HepG2 (cell line): ENCODE measurements around the gene TBCD. TPM values are rescaled to one million over a fixed set of nuclear protein-coding genes. Genes with fewer than 3 reads are reported as not detected.

ENCODE experiments used
- ATAC-seq: fragments of 200-7000 bp; cut with Tn5 transposase; 3 replicates; pipeline ENCODE4 v1.9.1; 2020; ENCODE audit warnings: mild to moderate bottlenecking, moderate library complexity
- BruUV-seq: library from RNA; stranded (reverse); fragments of 400-500 nt; replicated peaks from 2 replicates; lab custom pipeline; 2021; lab: Mats Ljungman, UMichigan
- CTCF ChIA-PET: fragments of 300-600 bp; formaldehyde crosslinking; extraction: SDS; loops from one replicate; lab custom pipeline; 2021; ENCODE audit warnings: low total read pairs, inconsistent platforms, low intra/inter-chr PET ratio; lab: Yijun Ruan, JAX
- POLR2A ChIA-PET: fragments of 350-600 bp; sonication (Branson Sonifier 250); formaldehyde crosslinking; loops from one replicate; lab custom pipeline; 2020; ENCODE audit warnings: antibody characterized with exemption, inconsistent platforms; lab: Yijun Ruan, JAX
- DNase-seq: peaks from one replicate; pipeline ENCODE4 v3.0.0-alpha.2; 2015; ENCODE audit warnings: low spot score
- FAIRE-seq: peaks from 3 replicates; lab custom pipeline; 2011; peaks lifted over from hg19 to GRCh38; lab: Jason Lieb, UNC
- H2AFZ ChIP-seq: one replicate; pipeline ENCODE4 v1.6.1; 2011; ENCODE audit warnings: low read length, inconsistent platforms
- H3K27ac ChIP-seq: fragments of 300-600 bp; 3 replicates; pipeline ENCODE4 v1.8.0; 2011; ENCODE audit warnings: mixed run types, mild to moderate bottlenecking, mixed read lengths, low read length, inconsistent platforms; ENCODE audit not compliant: insufficient read depth; ENCODE audit errors: extremely low read length
- H3K27me3 ChIP-seq, 2 experiments: fragments of 200-600 bp in 1 of 2; 2 replicates in 1 of 2; 3 replicates in 1 of 2; pipeline versions ENCODE4 v1.6.0 to v1.8.0; 2011; ENCODE audit warnings: low read length in 2 of 2, mild to moderate bottlenecking in 2 of 2, moderate library complexity in 2 of 2, inconsistent platforms in 1 of 2; ENCODE audit not compliant: insufficient read depth in 2 of 2, control insufficient read depth in 1 of 2
- H3K36me3 ChIP-seq, 2 experiments: fragments of 200-600 bp in 1 of 2; replicated peaks in 1 of 2; 2 replicates in 1 of 2; 3 replicates in 1 of 2; pipeline versions ENCODE4 v1.5.1 to v1.8.0; 2011; ENCODE audit warnings: low read length in 2 of 2, inconsistent platforms in 1 of 2; ENCODE audit not compliant: insufficient read depth in 2 of 2, control insufficient read depth in 1 of 2
- H3K4me1 ChIP-seq: 2 replicates; pipeline ENCODE4 v1.5.1; 2012; ENCODE audit warnings: low read length, inconsistent platforms; ENCODE audit not compliant: insufficient read depth
- H3K4me2 ChIP-seq: 2 replicates; pipeline ENCODE4 v1.6.0; 2011; ENCODE audit warnings: low read depth, low read length, inconsistent platforms
- H3K4me3 ChIP-seq, 3 experiments: fragments of 200-600 bp in 1 of 3; sonication (generic), shearing (Covaris generic) in 1 of 3; replicated peaks in 1 of 3; 2 replicates each; pipeline ENCODE4 v1.5.1; 2011 to 2016; ENCODE audit warnings: low read length in 3 of 3, inconsistent platforms in 2 of 3, low read depth in 2 of 3, mild to moderate bottlenecking in 2 of 3, control low read depth in 1 of 3, mixed read lengths in 1 of 3; ENCODE audit not compliant: insufficient read depth in 1 of 3
- H3K79me2 ChIP-seq: one replicate; pipeline ENCODE4 v1.6.1; 2011; ENCODE audit warnings: low read length, inconsistent platforms; ENCODE audit not compliant: insufficient read depth
- H3K9ac ChIP-seq: 2 replicates; pipeline ENCODE4 v1.6.0; 2011; ENCODE audit warnings: mild to moderate bottlenecking, low read depth, low read length, inconsistent platforms; ENCODE audit not compliant: insufficient read depth
- H3K9me3 ChIP-seq: 2 replicates; pipeline ENCODE4 v1.5.1; 2012; ENCODE audit warnings: mild to moderate bottlenecking, low read length
- H4K20me1 ChIP-seq: 2 replicates; pipeline ENCODE4 v1.6.0; 2011; ENCODE audit warnings: inconsistent platforms, mild to moderate bottlenecking, low read length, moderate library complexity; ENCODE audit not compliant: insufficient read depth
- GPN1 ChIP-seq: sonication (generic); formaldehyde crosslinking; IDR thresholded peaks from 2 replicates; pipeline ENCODE4 v1.5.1; 2020; ENCODE audit warnings: missing genetic modification reagents, borderline replicate concordance
- ZNF281 ChIP-seq: sonication (generic); formaldehyde crosslinking; IDR thresholded peaks from 2 replicates; pipeline ENCODE4 v1.4.0; 2020; ENCODE audit warnings: missing genetic modification reagents, borderline replicate concordance
- ZNF292 ChIP-seq: sonication (generic); formaldehyde crosslinking; IDR thresholded peaks from 2 replicates; pipeline ENCODE4 v1.8.1; 2022; ENCODE audit warnings: mild to moderate bottlenecking, low read depth, missing genetic modification reagents, borderline replicate concordance
- ZNF317 ChIP-seq: sonication (generic); formaldehyde crosslinking; IDR thresholded peaks from 2 replicates; pipeline ENCODE4 v1.5.0; 2020; ENCODE audit warnings: mild to moderate bottlenecking, missing genetic modification reagents
- ZNF350 ChIP-seq: sonication (generic); formaldehyde crosslinking; IDR thresholded peaks from 2 replicates; pipeline ENCODE4 v1.4.0; 2020; ENCODE audit warnings: mild to moderate bottlenecking, low read depth, missing genetic modification reagents, borderline replicate concordance
- ZNF577 ChIP-seq: sonication (generic); formaldehyde crosslinking; IDR thresholded peaks from 2 replicates; pipeline ENCODE4 v1.4.0; 2020; ENCODE audit warnings: mild to moderate bottlenecking, low read depth, missing genetic modification reagents, borderline replicate concordance
- ZNF75D ChIP-seq: sonication (generic); formaldehyde crosslinking; IDR thresholded peaks from 2 replicates; pipeline ENCODE4 v1.8.1; 2023; ENCODE audit warnings: missing genetic modification reagents, mild to moderate bottlenecking, borderline replicate concordance
- WGBS: methylation state at CpG from one replicate; pipeline ENCODE4 v1.1.6; 2017; ENCODE audit warnings: low lambda C conversion rate; 5-methylcytosine and 5-hydroxymethylcytosine counted together
- in situ Hi-C: cut with HindIII; loops from 2 replicates; pipeline ENCODE4 v1.10.0; 2017; ENCODE audit warnings: low pct_unique_long_range_greater_than_20kb; ENCODE audit not compliant: extremely low pct_ligation_motif_present
- intact Hi-C: fragments of 100-400 bp; cut with micrococcal nuclease; formaldehyde crosslinking; loops from one replicate; pipeline ENCODE4 v1.10.0; 2022; ENCODE audit not compliant: unreplicated experiment
- polyA plus RNA-seq, 8 experiments: library from polyadenylated mRNA; depleted of rRNA in 3 of 8; stranded (reverse) in 7 of 8; unstranded in 1 of 8; fragments of >200 nt; fragmentation: Illumina TruSeq in 4 of 8; extraction: Trizol in 4 of 8; gene quantifications; 2 replicates each; pipeline versions ENCODE4 v1.2.1 to v1.2.3, GENCODE V29; 2011 to 2016; ENCODE audit warnings: low read depth in 4 of 8, missing spikeins in 1 of 8, mixed read lengths in 1 of 8; ENCODE audit not compliant: insufficient read depth in 1 of 8
- total RNA-seq, 5 experiments: library from RNA; depleted of rRNA; stranded (reverse); fragments of >200 nt; fragmentation: Illumina TruSeq; extraction: Trizol; gene quantifications; 2 replicates each; pipeline ENCODE4 v1.2.3, GENCODE V29; 2016; ENCODE audit warnings: low read depth in 1 of 5
- TF ChIP-seq, protein P1 (sequence below): IDR thresholded peaks from 2 replicates; pipeline ENCODE4 v1.6.1; 2016; ENCODE audit warnings: control low read depth
- TF ChIP-seq, protein P2 (sequence below): IDR thresholded peaks from 2 replicates; pipeline ENCODE4 v1.6.1; 2016; ENCODE audit warnings: low read depth, missing genetic modification reagents, missing compliant biosample characterization
- TF ChIP-seq, protein P3 (sequence below): IDR thresholded peaks from 2 replicates; pipeline ENCODE4 v1.6.1; 2016; ENCODE audit warnings: missing compliant biosample characterization, missing genetic modification reagents, borderline replicate concordance

Gene TBCD
- total and polyA plus RNA-seq, 2 of the 13 experiments (the other 11 are each of a cell fraction or from before 2014, with no cell fraction given), result 33.9 to 54.8 TPM

GRCh38 chr17:82947051-82947991 is 195.5 kb downstream of the TBCD start:
- intact Hi-C loops, result no loop called here
- DNase-seq, result no peak
- ChIA-PET POLR2A (no interaction called here), CTCF (no interaction called here)
- no peak overlapping the region for H3K4me3 ChIP-seq
- in situ Hi-C loops, result no loop called here
- peaks cover 19% of the 10 kb centered on the region for H3K9me3 ChIP-seq
- 96% methylated on average over 11 of the region's 11 CpGs for WGBS
- H4K20me1 ChIP-seq, result no peaks in the 10 kb centered on the region
- no peaks in the 10 kb centered on the region for H3K27me3 ChIP-seq
- H3K36me3 ChIP-seq, result peaks cover 20 to 47% of the 10 kb centered on the region in 2 experiments
- BruUV-seq, result no TSS peak
- peak; percentile 18 for ATAC-seq
- no peak overlapping the region for H3K9ac ChIP-seq
- H3K4me1 ChIP-seq, result no peaks in the 10 kb centered on the region
- H3K27ac ChIP-seq, result no peak overlapping the region
- no peak overlapping the region for H2AFZ ChIP-seq
- no peak for FAIRE-seq
- no peak overlapping the region for H3K4me2 ChIP-seq
- H3K79me2 ChIP-seq, result no peaks in the 10 kb centered on the region
- TF ChIP-seq ZNF317 (no peak), ZNF292 (no peak), GPN1 (no peak), ZNF75D (CRISPR knock-in tag) (no peak), ZNF350 (CRISPR knock-in tag) (no peak), ZNF577 (CRISPR knock-in tag) (no peak), ZNF281 (no peak)
- TF ChIP-seq, protein P1, sequence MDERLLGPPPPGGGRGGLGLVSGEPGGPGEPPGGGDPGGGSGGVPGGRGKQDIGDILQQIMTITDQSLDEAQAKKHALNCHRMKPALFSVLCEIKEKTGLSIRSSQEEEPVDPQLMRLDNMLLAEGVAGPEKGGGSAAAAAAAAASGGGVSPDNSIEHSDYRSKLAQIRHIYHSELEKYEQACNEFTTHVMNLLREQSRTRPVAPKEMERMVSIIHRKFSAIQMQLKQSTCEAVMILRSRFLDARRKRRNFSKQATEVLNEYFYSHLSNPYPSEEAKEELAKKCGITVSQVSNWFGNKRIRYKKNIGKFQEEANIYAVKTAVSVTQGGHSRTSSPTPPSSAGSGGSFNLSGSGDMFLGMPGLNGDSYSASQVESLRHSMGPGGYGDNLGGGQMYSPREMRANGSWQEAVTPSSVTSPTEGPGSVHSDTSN (CRISPR knock-in tag), result 0 out of 2 replicates have a peak, but pooled peaks have one; percentile 28
- TF ChIP-seq, protein P2, sequence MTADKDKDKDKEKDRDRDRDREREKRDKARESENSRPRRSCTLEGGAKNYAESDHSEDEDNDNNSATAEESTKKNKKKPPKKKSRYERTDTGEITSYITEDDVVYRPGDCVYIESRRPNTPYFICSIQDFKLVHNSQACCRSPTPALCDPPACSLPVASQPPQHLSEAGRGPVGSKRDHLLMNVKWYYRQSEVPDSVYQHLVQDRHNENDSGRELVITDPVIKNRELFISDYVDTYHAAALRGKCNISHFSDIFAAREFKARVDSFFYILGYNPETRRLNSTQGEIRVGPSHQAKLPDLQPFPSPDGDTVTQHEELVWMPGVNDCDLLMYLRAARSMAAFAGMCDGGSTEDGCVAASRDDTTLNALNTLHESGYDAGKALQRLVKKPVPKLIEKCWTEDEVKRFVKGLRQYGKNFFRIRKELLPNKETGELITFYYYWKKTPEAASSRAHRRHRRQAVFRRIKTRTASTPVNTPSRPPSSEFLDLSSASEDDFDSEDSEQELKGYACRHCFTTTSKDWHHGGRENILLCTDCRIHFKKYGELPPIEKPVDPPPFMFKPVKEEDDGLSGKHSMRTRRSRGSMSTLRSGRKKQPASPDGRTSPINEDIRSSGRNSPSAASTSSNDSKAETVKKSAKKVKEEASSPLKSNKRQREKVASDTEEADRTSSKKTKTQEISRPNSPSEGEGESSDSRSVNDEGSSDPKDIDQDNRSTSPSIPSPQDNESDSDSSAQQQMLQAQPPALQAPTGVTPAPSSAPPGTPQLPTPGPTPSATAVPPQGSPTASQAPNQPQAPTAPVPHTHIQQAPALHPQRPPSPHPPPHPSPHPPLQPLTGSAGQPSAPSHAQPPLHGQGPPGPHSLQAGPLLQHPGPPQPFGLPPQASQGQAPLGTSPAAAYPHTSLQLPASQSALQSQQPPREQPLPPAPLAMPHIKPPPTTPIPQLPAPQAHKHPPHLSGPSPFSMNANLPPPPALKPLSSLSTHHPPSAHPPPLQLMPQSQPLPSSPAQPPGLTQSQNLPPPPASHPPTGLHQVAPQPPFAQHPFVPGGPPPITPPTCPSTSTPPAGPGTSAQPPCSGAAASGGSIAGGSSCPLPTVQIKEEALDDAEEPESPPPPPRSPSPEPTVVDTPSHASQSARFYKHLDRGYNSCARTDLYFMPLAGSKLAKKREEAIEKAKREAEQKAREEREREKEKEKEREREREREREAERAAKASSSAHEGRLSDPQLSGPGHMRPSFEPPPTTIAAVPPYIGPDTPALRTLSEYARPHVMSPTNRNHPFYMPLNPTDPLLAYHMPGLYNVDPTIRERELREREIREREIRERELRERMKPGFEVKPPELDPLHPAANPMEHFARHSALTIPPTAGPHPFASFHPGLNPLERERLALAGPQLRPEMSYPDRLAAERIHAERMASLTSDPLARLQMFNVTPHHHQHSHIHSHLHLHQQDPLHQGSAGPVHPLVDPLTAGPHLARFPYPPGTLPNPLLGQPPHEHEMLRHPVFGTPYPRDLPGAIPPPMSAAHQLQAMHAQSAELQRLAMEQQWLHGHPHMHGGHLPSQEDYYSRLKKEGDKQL, result no peak
- TF ChIP-seq, protein P3, sequence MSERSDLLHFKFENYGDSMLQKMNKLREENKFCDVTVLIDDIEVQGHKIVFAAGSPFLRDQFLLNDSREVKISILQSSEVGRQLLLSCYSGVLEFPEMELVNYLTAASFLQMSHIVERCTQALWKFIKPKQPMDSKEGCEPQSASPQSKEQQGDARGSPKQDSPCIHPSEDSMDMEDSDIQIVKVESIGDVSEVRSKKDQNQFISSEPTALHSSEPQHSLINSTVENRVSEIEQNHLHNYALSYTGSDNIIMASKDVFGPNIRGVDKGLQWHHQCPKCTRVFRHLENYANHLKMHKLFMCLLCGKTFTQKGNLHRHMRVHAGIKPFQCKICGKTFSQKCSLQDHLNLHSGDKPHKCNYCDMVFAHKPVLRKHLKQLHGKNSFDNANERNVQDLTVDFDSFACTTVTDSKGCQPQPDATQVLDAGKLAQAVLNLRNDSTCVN (CRISPR knock-in tag), result no peak
